Fibroblast of lung (primary cell): ENCODE results near the gene SUPV3L1. TPM values are rescaled to one million over a fixed set of nuclear protein-coding genes. Genes with fewer than 3 reads are reported as not detected.
A peak's percentile ranks its signal among the peaks of the same experiment; 100 is the strongest.

Source experiments
- DNase-seq, 2 donors: peaks; one replicate each; pipeline versions ENCODE4 v3.0.0 to v3.0.0-alpha.2; 2010; ENCODE audit warnings: low read depth in 2 of 2
- H2AFZ ChIP-seq: 2 replicates; pipeline ENCODE4 v1.5.1; 2012; ENCODE audit warnings: low read length, control low read depth, inconsistent platforms
- H3K27ac ChIP-seq: 2 replicates; pipeline ENCODE4 v1.5.1; 2011; ENCODE audit warnings: low read length, control low read depth; ENCODE audit not compliant: insufficient read depth
- H3K27me3 ChIP-seq: 2 replicates; pipeline ENCODE4 v1.5.1; 2011; ENCODE audit warnings: mild to moderate bottlenecking, low read length; ENCODE audit not compliant: control insufficient read depth, insufficient read depth
- H3K36me3 ChIP-seq: 2 replicates; pipeline ENCODE4 v1.5.1; 2011; ENCODE audit warnings: low read length; ENCODE audit not compliant: control insufficient read depth, insufficient read depth
- H3K4me1 ChIP-seq: 2 replicates; pipeline ENCODE4 v1.5.1; 2011; ENCODE audit warnings: low read length; ENCODE audit not compliant: control insufficient read depth, insufficient read depth; ENCODE audit errors: extremely low read depth
- H3K4me2 ChIP-seq: 2 replicates; pipeline ENCODE4 v1.5.1; 2011; ENCODE audit warnings: low read length, control low read depth; ENCODE audit not compliant: insufficient read depth; ENCODE audit errors: extremely low read depth
- H3K4me3 ChIP-seq, 4 experiments: fragments of 200-600 bp in 1 of 4; sonication (generic) in 1 of 4; replicated peaks in 1 of 4; 2 replicates each; pipeline ENCODE4 v1.5.1; 2011 to 2016; ENCODE audit warnings: low read length in 4 of 4, low read depth in 3 of 4, mild to moderate bottlenecking in 3 of 4, control low read depth in 2 of 4, inconsistent platforms in 1 of 4, mixed read lengths in 1 of 4; ENCODE audit not compliant: insufficient read depth in 1 of 4; ENCODE audit errors: control extremely low read depth in 1 of 4
- H3K79me2 ChIP-seq: 2 replicates; pipeline ENCODE4 v1.5.1; 2012; ENCODE audit warnings: mild to moderate bottlenecking, low read length, inconsistent platforms; ENCODE audit not compliant: control insufficient read depth, insufficient read depth
- H3K9ac ChIP-seq: 2 replicates; pipeline ENCODE4 v1.5.1; 2011; ENCODE audit warnings: mild to moderate bottlenecking, low read length, control low read depth; ENCODE audit not compliant: insufficient read depth
- H3K9me3 ChIP-seq: 2 replicates; pipeline ENCODE4 v1.5.1; 2012; ENCODE audit warnings: low read depth, low read length; ENCODE audit not compliant: control insufficient read depth, insufficient read depth
- H4K20me1 ChIP-seq: 2 replicates; pipeline ENCODE4 v1.5.1; 2011; ENCODE audit warnings: low read length; ENCODE audit not compliant: control insufficient read depth, insufficient read depth; ENCODE audit errors: extremely low read depth
- CTCF ChIP-seq, 2 donors: IDR thresholded peaks in 1 of 2; conservative IDR thresholded peaks in 1 of 2; 1 replicate in 1 of 2; 2 replicates in 1 of 2; pipeline ENCODE4 v1.5.1; 2011 to 2012; ENCODE audit warnings: low read length in 2 of 2, control low read depth in 1 of 2, inconsistent platforms in 1 of 2, low read depth in 1 of 2, mild to moderate bottlenecking in 1 of 2
- EZH2 ChIP-seq: IDR thresholded peaks from 2 replicates; pipeline ENCODE4 v1.5.1; 2012; ENCODE audit warnings: low read length, control low read depth, mild to moderate bottlenecking; ENCODE audit errors: missing control alignments
- polyA plus RNA-seq, 2 donors: library from polyadenylated mRNA; depleted of rRNA in 1 of 2; stranded (reverse) in 1 of 2; unstranded in 1 of 2; fragments of >200 nt; gene quantifications; 2 replicates each; pipeline ENCODE4 v1.2.1, GENCODE V29; 2011 to 2012; ENCODE audit warnings: missing spikeins in 1 of 2
- total RNA-seq: library from RNA; depleted of rRNA; stranded (reverse); fragments of >200 nt; gene quantifications from 2 replicates; pipeline ENCODE4 v1.2.1, GENCODE V29; 2014

Gene SUPV3L1
- total and polyA plus RNA-seq, 2 donors (not counting 1 experiment from before 2014, with no cell fraction given): 31.8 to 49.5 TPM

- Histone ChIP-seq H3K4me2 (no peak overlapping the region), H3K9me3 (no peaks in the 10 kb centered on the region), H3K4me3 (no peak overlapping the region), H3K27ac (no peak overlapping the region), H2AFZ (no peak overlapping the region), H3K79me2 (no peaks in the 10 kb centered on the region), H3K4me1 (no peaks in the 10 kb centered on the region), H3K27me3 (no peaks in the 10 kb centered on the region), H4K20me1 (no peaks in the 10 kb centered on the region), H3K9ac (no peak overlapping the region), H3K36me3 (no peaks in the 10 kb centered on the region)
- DNase-seq: peak in 1 of 2 donors; percentile 90
- TF ChIP-seq EZH2: no peak
Measured at GRCh38 chr10:69202332-69202731, 22.3 kb downstream of the SUPV3L1 start.

- Histone ChIP-seq H4K20me1 (no peaks in the 10 kb centered on the region), H3K27me3 (no peaks in the 10 kb centered on the region), H3K4me2 (no peak overlapping the region), H3K36me3 (peaks cover 2% of the 10 kb centered on the region), H3K4me3 (no peak overlapping the region), H2AFZ (no peak overlapping the region), H3K9ac (no peak overlapping the region), H3K79me2 (no peaks in the 10 kb centered on the region), H3K4me1 (no peaks in the 10 kb centered on the region), H3K27ac (no peak overlapping the region), H3K9me3 (no peaks in the 10 kb centered on the region)
- TF ChIP-seq CTCF (conservative IDR thresholded peaks at IDR 0.05 in 1 of 2, IDR thresholded peaks at IDR 0.05 in 1 of 2; ENCODE audit: low read depth in 1 of 2, low read length in 2 of 2): no peak
- TF ChIP-seq EZH2: no peak
- DNase-seq: no peak
Measured at GRCh38 chr10:69208761-69209160, 28.7 kb downstream of the SUPV3L1 start.

- TF ChIP-seq EZH2 (no peak), CTCF (conservative IDR thresholded peaks at IDR 0.05 in 1 of 2, IDR thresholded peaks at IDR 0.05 in 1 of 2; ENCODE audit: low read depth in 1 of 2, low read length in 2 of 2) (no peak)
- DNase-seq: no peak
- H3K27ac ChIP-seq: no peak overlapping the region
- H2AFZ ChIP-seq: no peak overlapping the region
- no peak overlapping the region for H3K4me2 ChIP-seq
- no peaks in the 10 kb centered on the region for H3K9me3 ChIP-seq
- peaks cover 2% of the 10 kb centered on the region for H3K36me3 ChIP-seq
- no peaks in the 10 kb centered on the region for H3K4me1 ChIP-seq
- H3K4me3 ChIP-seq: no peak overlapping the region
- no peaks in the 10 kb centered on the region for H3K27me3 ChIP-seq
- no peaks in the 10 kb centered on the region for H4K20me1 ChIP-seq
- H3K79me2 ChIP-seq: no peaks in the 10 kb centered on the region
- no peak overlapping the region for H3K9ac ChIP-seq
Measured at GRCh38 chr10:69209787-69210484, 29.9 kb downstream of the SUPV3L1 start.
